RWPE2 (cell line): ENCODE measurements around the gene BBC3.
A peak's percentile ranks its signal among the peaks of the same experiment; 100 is the strongest.
"Not testable (repeated sequence)": the region's sequence is repeated elsewhere in the genome, so short reads cannot be mapped to it uniquely, and the experiment has no call there.

Source experiments
- ATAC-seq: fragments of 200-7000 bp; cut with Tn5 transposase; 3 replicates; pipeline ENCODE4 v1.9.1; 2021; ENCODE audit warnings: low read depth
- DNase-seq: peaks from one replicate; pipeline ENCODE4 v3.0.0-alpha.2; 2020; ENCODE audit warnings: low spot score
- H3K27ac ChIP-seq: fragments of 450-650 bp; 2 replicates; pipeline ENCODE4 v1.5.1; 2017; ENCODE audit warnings: mild to moderate bottlenecking; ENCODE audit not compliant: poor library complexity, severe bottlenecking
- H3K27me3 ChIP-seq: fragments of 250-450 bp; sonication (Bioruptor Pico); 2 replicates; pipeline ENCODE4 v1.5.1; 2021; ENCODE audit warnings: mild to moderate bottlenecking, moderate library complexity; ENCODE audit not compliant: insufficient read depth, poor library complexity, severe bottlenecking
- H3K36me3 ChIP-seq: fragments of 250-450 bp; sonication (Bioruptor Pico); 2 replicates; pipeline ENCODE4 v1.5.1; 2020; ENCODE audit warnings: low read depth, mild to moderate bottlenecking, moderate library complexity
- H3K4me1 ChIP-seq: fragments of 250-450 bp; sonication (Bioruptor Pico); 2 replicates; pipeline ENCODE4 v1.5.1; 2021; ENCODE audit warnings: mild to moderate bottlenecking, moderate library complexity; ENCODE audit not compliant: insufficient read depth, poor library complexity, severe bottlenecking
- H3K4me3 ChIP-seq: fragments of 250-450 bp; sonication (Bioruptor Pico); 2 replicates; pipeline ENCODE4 v1.5.1; 2021; ENCODE audit warnings: mild to moderate bottlenecking, moderate library complexity; ENCODE audit not compliant: severe bottlenecking
- H3K9me3 ChIP-seq: fragments of 250-450 bp; sonication (Bioruptor Pico); 2 replicates; pipeline ENCODE4 v1.5.1; 2021; ENCODE audit warnings: mild to moderate bottlenecking, moderate library complexity; ENCODE audit not compliant: severe bottlenecking
- CTCF ChIP-seq: fragments of 450-650 bp; IDR thresholded peaks from one replicate; pipeline ENCODE4 v1.5.1; 2017; ENCODE audit warnings: mild to moderate bottlenecking, moderate library complexity; ENCODE audit not compliant: poor library complexity, severe bottlenecking

The BBC3 gene

GRCh38 chr19:47253467-47253881, 22.5 kb upstream of the BBC3 start:
- DNase-seq (no peak), ATAC-seq (peak; percentile 58)
- Histone ChIP-seq H3K9me3 (no peaks in the 10 kb centered on the region), H3K36me3 (peaks cover 1% of the 10 kb centered on the region), H3K27ac (peak overlapping the region; percentile 82), H3K4me1 (peaks cover 21% of the 10 kb centered on the region), H3K27me3 (no peaks in the 10 kb centered on the region), H3K4me3 (no peak overlapping the region)
- TF ChIP-seq CTCF: no peak

- not testable (repeated sequence) for H3K9me3 ChIP-seq, ATAC-seq, H3K4me3 ChIP-seq, H3K27me3 ChIP-seq, DNase-seq, H3K36me3 ChIP-seq
- peak overlapping the region; percentile 82 for H3K27ac ChIP-seq
- H3K4me1 ChIP-seq: peaks cover 21% of the 10 kb centered on the region
Measured at GRCh38 chr19:47253016-47253415, 22.0 kb upstream of the BBC3 start.

GRCh38 chr19:47247308-47247990, 16.4 kb upstream of the BBC3 start:
- peak; percentile 96 for TF ChIP-seq CTCF
- H3K27ac ChIP-seq: no peak overlapping the region
- H3K4me3 ChIP-seq: no peak overlapping the region
- H3K27me3 ChIP-seq: no peaks in the 10 kb centered on the region
- no peak for ATAC-seq
- H3K4me1 ChIP-seq: peaks cover 4% of the 10 kb centered on the region
- H3K9me3 ChIP-seq: no peaks in the 10 kb centered on the region
- no peak for DNase-seq
- no peaks in the 10 kb centered on the region for H3K36me3 ChIP-seq

- TF ChIP-seq CTCF: peak; percentile 99
- Histone ChIP-seq H3K36me3 (no peaks in the 10 kb centered on the region), H3K4me1 (peaks cover 6% of the 10 kb centered on the region), H3K27me3 (no peaks in the 10 kb centered on the region), H3K4me3 (peak overlapping the region; percentile 34), H3K9me3 (no peaks in the 10 kb centered on the region), H3K27ac (peak overlapping the region; percentile 58)
- ATAC-seq (peak; percentile 75), DNase-seq (peak; percentile 93)
Measured at GRCh38 chr19:47243776-47244547, 13.0 kb upstream of the BBC3 start.

- DNase-seq (no peak), ATAC-seq (no peak)
- Histone ChIP-seq H3K4me3 (peak overlapping the region; percentile 34), H3K27me3 (no peaks in the 10 kb centered on the region), H3K27ac (peak overlapping the region; percentile 58), H3K36me3 (no peaks in the 10 kb centered on the region), H3K9me3 (no peaks in the 10 kb centered on the region), H3K4me1 (peaks cover 6% of the 10 kb centered on the region)
- TF ChIP-seq CTCF: no peak
Measured at GRCh38 chr19:47243364-47243775, 12.4 kb upstream of the BBC3 start.
